Stimulated activated CD8-positive, alpha-beta memory T cell treated with anti-CD3 and anti-CD28 coated beads, Interleukin-7, amount 100 ng/mL, for 24 hours (primary cell): ENCODE measurements around the gene NTSR2.
"Not testable (repeated sequence)": the region's sequence is repeated elsewhere in the genome, so short reads cannot be mapped to it uniquely, and the experiment has no call there.

Source experiments
- DNase-seq: peaks from one replicate; pipeline ENCODE4 v3.0.0-alpha.2; 2020; ENCODE audit warnings: low read depth

NTSR2 gene

GRCh38 chr2:11679486-11680181 lies 9.6 kb upstream of the NTSR2 start:
- DNase-seq = no peak

GRCh38 chr2:11679016-11679415 lies 9.0 kb upstream of the NTSR2 start:
- no peak for DNase-seq

- DNase-seq = no peak
Observed at GRCh38 chr2:11678306-11678960, 8.4 kb upstream of the NTSR2 start.

- DNase-seq = no peak
Observed at GRCh38 chr2:11677136-11678055, 7.4 kb upstream of the NTSR2 start.

- DNase-seq = no peak
Observed at GRCh38 chr2:11676640-11677039, 6.6 kb upstream of the NTSR2 start.

GRCh38 chr2:11675423-11676112 lies 5.6 kb upstream of the NTSR2 start:
- no peak for DNase-seq

GRCh38 chr2:11674983-11675382 lies 5.0 kb upstream of the NTSR2 start:
- DNase-seq = no peak

- no peak for DNase-seq
Observed at GRCh38 chr2:11672407-11672806, 2.4 kb upstream of the NTSR2 start.

- no peak for DNase-seq
Observed at GRCh38 chr2:11667866-11668637, 1.9 kb downstream of the NTSR2 start.

GRCh38 chr2:11667194-11667593 lies 2.8 kb downstream of the NTSR2 start:
- no peak for DNase-seq

GRCh38 chr2:11665510-11666362 lies 4.3 kb downstream of the NTSR2 start:
- no peak for DNase-seq

- DNase-seq = no peak
Observed at GRCh38 chr2:11665028-11665427, 5.0 kb downstream of the NTSR2 start.

GRCh38 chr2:11663427-11663826 lies 6.6 kb downstream of the NTSR2 start:
- DNase-seq = no peak

GRCh38 chr2:11662882-11663281 lies 7.1 kb downstream of the NTSR2 start:
- DNase-seq = no peak

- no peak for DNase-seq
Observed at GRCh38 chr2:11661891-11662435, 8.0 kb downstream of the NTSR2 start.

- DNase-seq = not testable (repeated sequence)
Observed at GRCh38 chr2:11660396-11660795, 9.6 kb downstream of the NTSR2 start.

GRCh38 chr2:11659851-11660250 lies 10.1 kb downstream of the NTSR2 start:
- no peak for DNase-seq

GRCh38 chr2:11659115-11659475 lies 10.9 kb downstream of the NTSR2 start:
- DNase-seq = no peak

GRCh38 chr2:11658208-11659114 lies 11.5 kb downstream of the NTSR2 start:
- no peak for DNase-seq
